WTC11 (cell line): ENCODE results near the gene DHX8.

Source experiments
- CREB1 ChIP-seq: sonication (generic); formaldehyde crosslinking; IDR thresholded peaks from 2 replicates; pipeline ENCODE4 v1.8.0; 2023; ENCODE audit warnings: mild to moderate bottlenecking, missing genetic modification reagents
- CTCF ChIP-seq: fragments of 200-600 bp; IDR thresholded peaks from 2 replicates; pipeline ENCODE4 v1.8.0; 2022; ENCODE audit warnings: antibody characterized with exemption
- ESRRA ChIP-seq: sonication (generic); formaldehyde crosslinking; IDR thresholded peaks from 2 replicates; pipeline ENCODE4 v1.8.1; 2022; ENCODE audit warnings: mild to moderate bottlenecking, missing genetic modification reagents, borderline replicate concordance
- IRF2 ChIP-seq: sonication (generic); formaldehyde crosslinking; IDR thresholded peaks from 2 replicates; pipeline ENCODE4 v1.8.0; 2022; ENCODE audit warnings: low read depth, missing genetic modification reagents, borderline replicate concordance
- NFE2L1 ChIP-seq: sonication (generic); formaldehyde crosslinking; IDR thresholded peaks from 2 replicates; pipeline ENCODE4 v1.8.1; 2023; ENCODE audit warnings: missing genetic modification reagents
- TF ChIP-seq, protein P1 (sequence below): sonication (generic); formaldehyde crosslinking; IDR thresholded peaks from 2 replicates; pipeline ENCODE4 v1.8.0; 2022; ENCODE audit warnings: mild to moderate bottlenecking, missing genetic modification reagents

- TF ChIP-seq, protein P1, sequence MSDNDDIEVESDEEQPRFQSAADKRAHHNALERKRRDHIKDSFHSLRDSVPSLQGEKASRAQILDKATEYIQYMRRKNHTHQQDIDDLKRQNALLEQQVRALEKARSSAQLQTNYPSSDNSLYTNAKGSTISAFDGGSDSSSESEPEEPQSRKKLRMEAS (CRISPR knock-in tag) = no peak
- TF ChIP-seq IRF2 (CRISPR knock-in tag) (no peak), CTCF (no peak), ESRRA (CRISPR knock-in tag) (no peak), CREB1 (CRISPR knock-in tag) (no peak), NFE2L1 (no peak)
Measured at GRCh38 chr17:43521389-43521788, 37.6 kb downstream of the DHX8 start.
